Fibroblast of lung (primary cell): ENCODE measurements around the gene EEPD1.

ENCODE experiments used
- EZH2 ChIP-seq: IDR thresholded peaks from 2 replicates; pipeline ENCODE4 v1.5.1; 2012; ENCODE audit warnings: low read length, control low read depth, mild to moderate bottlenecking; ENCODE audit errors: missing control alignments
- TF ChIP-seq, protein P1 (sequence below), 2 donors: IDR thresholded peaks in 1 of 2; conservative IDR thresholded peaks in 1 of 2; 1 replicate in 1 of 2; 2 replicates in 1 of 2; pipeline ENCODE4 v1.5.1; 2011 to 2012; ENCODE audit warnings: low read length in 2 of 2, control low read depth in 1 of 2, inconsistent platforms in 1 of 2, low read depth in 1 of 2, mild to moderate bottlenecking in 1 of 2

DNA sequence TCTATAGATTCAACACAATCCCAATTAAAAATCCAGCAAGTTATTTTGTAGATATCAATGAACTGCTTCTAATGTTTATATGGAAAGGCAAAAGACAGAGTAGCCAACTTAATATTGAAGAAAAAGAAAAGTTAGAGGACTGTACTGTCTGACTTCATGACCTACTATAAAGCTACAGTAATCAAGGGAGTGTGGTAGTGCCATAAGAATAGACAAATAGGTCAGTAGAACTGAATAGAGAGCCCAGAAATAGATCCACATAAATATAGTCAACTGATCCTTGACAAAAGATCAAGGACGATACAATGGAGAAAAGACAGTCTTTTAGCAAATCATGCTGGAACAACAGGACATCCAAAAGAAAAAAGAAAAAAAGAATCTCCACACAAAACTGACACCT, 7.4 kb upstream of the EEPD1 start:
- TF ChIP-seq, protein P1, sequence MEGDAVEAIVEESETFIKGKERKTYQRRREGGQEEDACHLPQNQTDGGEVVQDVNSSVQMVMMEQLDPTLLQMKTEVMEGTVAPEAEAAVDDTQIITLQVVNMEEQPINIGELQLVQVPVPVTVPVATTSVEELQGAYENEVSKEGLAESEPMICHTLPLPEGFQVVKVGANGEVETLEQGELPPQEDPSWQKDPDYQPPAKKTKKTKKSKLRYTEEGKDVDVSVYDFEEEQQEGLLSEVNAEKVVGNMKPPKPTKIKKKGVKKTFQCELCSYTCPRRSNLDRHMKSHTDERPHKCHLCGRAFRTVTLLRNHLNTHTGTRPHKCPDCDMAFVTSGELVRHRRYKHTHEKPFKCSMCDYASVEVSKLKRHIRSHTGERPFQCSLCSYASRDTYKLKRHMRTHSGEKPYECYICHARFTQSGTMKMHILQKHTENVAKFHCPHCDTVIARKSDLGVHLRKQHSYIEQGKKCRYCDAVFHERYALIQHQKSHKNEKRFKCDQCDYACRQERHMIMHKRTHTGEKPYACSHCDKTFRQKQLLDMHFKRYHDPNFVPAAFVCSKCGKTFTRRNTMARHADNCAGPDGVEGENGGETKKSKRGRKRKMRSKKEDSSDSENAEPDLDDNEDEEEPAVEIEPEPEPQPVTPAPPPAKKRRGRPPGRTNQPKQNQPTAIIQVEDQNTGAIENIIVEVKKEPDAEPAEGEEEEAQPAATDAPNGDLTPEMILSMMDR (conservative IDR thresholded peaks at IDR 0.05 in 1 of 2, IDR thresholded peaks at IDR 0.05 in 1 of 2; ENCODE audit: low read depth in 1 of 2, low read length in 2 of 2), result no peak
- no peak for TF ChIP-seq EZH2
